Hepatocyte (in vitro differentiated cells): ENCODE measurements around the gene KRT16.

Experiments used
- CTCF ChIP-seq: fragments of 200-600 bp; sonication (generic); IDR thresholded peaks from 2 replicates; pipeline ENCODE4 v1.5.1; 2016; ENCODE audit warnings: antibody characterized with exemption, mild to moderate bottlenecking; ENCODE audit not compliant: poor library complexity
- EZH2 ChIP-seq: fragments of 200-600 bp; sonication (generic); IDR thresholded peaks from 2 replicates; pipeline ENCODE4 v1.6.1; 2016; ENCODE audit warnings: antibody characterized with exemption, mild to moderate bottlenecking, borderline replicate concordance

GRCh38 chr17:41634639-41635038, 22.1 kb upstream of the KRT16 start:
- no peak for TF ChIP-seq CTCF
- TF ChIP-seq EZH2 = no peak
